ENCODE results near the gene IL11RA. TPM values are rescaled to one million over a fixed set of nuclear protein-coding genes. Genes with fewer than 3 reads are reported as not detected.

Gene IL11RA
- total and polyA plus RNA-seq, 9 of the 15 experiments (the other 6 are each of a cell fraction or from before 2014, with no cell fraction given) = 0.11 to 5.8 (median 2.8) TPM

GRCh38 chr9:34665381-34666250 lies 13.6 kb downstream of the IL11RA start (continued):
- TF ChIP-seq CEBPB (tag; IDR thresholded peaks at IDR 0.05) (peak; percentile 85), VEZF1 (CRISPR knock-in tag; IDR thresholded peaks at IDR 0.05) (peak; percentile 90), KDM5B (IDR thresholded peaks at IDR 0.05; ENCODE audit: insufficient replicate concordance, low read depth, low read length) (peak; percentile 84), GTF2E2 (tag; IDR thresholded peaks at IDR 0.05) (0 out of 2 replicates have a peak, but pooled peaks have one; percentile 19), GABPA (tag; conservative IDR thresholded peaks at IDR 0.05; ENCODE audit: low read depth) (peak; percentile 93), CXXC5 (CRISPR knock-in tag; IDR thresholded peaks at IDR 0.05) (peak; percentile 64), ATF1 (CRISPR knock-in tag; IDR thresholded peaks at IDR 0.05) (peak; percentile 63), ATF1 (tag; IDR thresholded peaks at IDR 0.05) (peak; percentile 95), RBFOX2 (IDR thresholded peaks at IDR 0.05; ENCODE audit: low read depth, low read length) (peak; percentile 82), CEBPG (CRISPR knock-in tag; IDR thresholded peaks at IDR 0.05) (peak; percentile 71; the same call in 1 of the 2 replicates), CEBPG (tag; conservative IDR thresholded peaks at IDR 0.05 in 1 of 2, IDR thresholded peaks at IDR 0.05 in 1 of 2) (peak; percentile 82 to 88), CBFA2T3 (IDR thresholded peaks at IDR 0.05) (peak; percentile 25; the same call in 1 of the 2 replicates), TBL1XR1 (IDR thresholded peaks at IDR 0.05; ENCODE audit: low read length in 2 of 2) (peak in 1 of 2 experiments; percentile 68; a peak in 2 of 4 replicates), ZFP36 (IDR thresholded peaks at IDR 0.05; ENCODE audit: low read depth, low read length, partially characterized antibody) (no peak), ZC3H8 (IDR thresholded peaks at IDR 0.05) (no peak), HDAC1 (IDR thresholded peaks at IDR 0.05) (peak in 1 of 2 experiments; percentile 80; a peak in 2 of 4 replicates), CHAMP1 (IDR thresholded peaks at IDR 0.05) (no peak), NRF1 (conservative IDR thresholded peaks at IDR 0.05 in 1 of 2, IDR thresholded peaks at IDR 0.05 in 1 of 2) (peak; percentile 65 to 71), TAF9B (IDR thresholded peaks at IDR 0.05; ENCODE audit: partially characterized antibody) (peak; percentile 89), ZBTB1 (CRISPR knock-in tag; IDR thresholded peaks at IDR 0.05; ENCODE audit: borderline replicate concordance, low read depth) (no peak), FOXJ2 (tag; IDR thresholded peaks at IDR 0.05) (no peak), POLR2AphosphoS2 (IDR thresholded peaks at IDR 0.05; ENCODE audit: low read length) (no peak), ATF7 (IDR thresholded peaks at IDR 0.05) (peak; percentile 96), MTA1 (IDR thresholded peaks at IDR 0.05; ENCODE audit: borderline replicate concordance) (no peak), POLR2B (IDR thresholded peaks at IDR 0.05; ENCODE audit: low read depth, partially characterized antibody) (peak; percentile 95), EP400 (IDR thresholded peaks at IDR 0.05) (peak; percentile 77), MEIS2 (IDR thresholded peaks at IDR 0.05; ENCODE audit: partially characterized antibody) (no peak)
